Activated CD8-positive, alpha-beta memory T cell treated with anti-CD3 and anti-CD28 coated beads for 1 hour (primary cell): ENCODE data around the gene ZDHHC5.
"Not testable (repeated sequence)": the region's sequence is repeated elsewhere in the genome, so short reads cannot be mapped to it uniquely, and the experiment has no call there.

ENCODE experiments used
- DNase-seq, 2 donors: peaks; one replicate each; pipeline ENCODE4 v3.0.0-alpha.2; 2020; ENCODE audit warnings: low read depth in 1 of 2; ENCODE audit errors: extremely low read depth in 1 of 2

ZDHHC5 gene

DNA sequence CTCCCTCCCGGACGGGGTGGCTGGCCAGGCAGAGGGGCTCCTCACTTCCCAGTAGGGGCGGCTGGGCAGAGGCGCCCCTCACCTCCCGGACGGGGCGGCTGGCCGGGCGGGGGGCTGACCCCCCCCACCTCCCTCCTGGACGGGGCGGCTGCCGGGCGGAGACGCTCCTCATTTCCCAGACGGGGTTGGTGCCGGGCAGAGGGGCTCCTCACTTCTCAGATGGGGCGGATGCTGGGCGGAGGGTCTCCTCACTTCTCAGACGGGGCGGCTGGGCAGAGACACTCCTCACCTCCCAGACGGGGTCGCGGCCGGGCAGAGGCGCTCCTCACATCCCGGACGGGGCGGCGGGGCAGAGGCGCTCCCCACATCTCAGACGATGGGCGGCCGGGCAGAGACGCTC lies 48.8 kb downstream of the ZDHHC5 start:
- DNase-seq: not testable (repeated sequence)

DNA sequence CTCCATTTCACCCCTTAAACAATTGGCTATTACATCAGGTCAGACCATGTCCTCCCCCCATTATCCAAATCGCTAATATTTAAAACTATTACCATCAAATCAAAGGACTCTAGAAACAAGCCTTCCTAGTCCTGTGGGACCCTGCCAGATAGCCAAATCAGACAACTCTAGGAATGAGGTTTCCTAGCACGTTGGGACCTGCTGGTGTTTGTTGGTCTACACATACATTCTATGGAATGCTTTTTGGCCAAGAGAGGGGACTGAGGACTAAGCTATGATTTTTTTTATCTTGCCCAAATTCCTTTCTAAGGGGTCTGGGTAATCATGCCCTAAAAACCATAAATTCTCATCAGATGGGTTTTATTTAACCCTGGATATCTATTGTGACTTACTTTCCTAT lies 59.3 kb downstream of the ZDHHC5 start:
- DNase-seq: no peak

DNA sequence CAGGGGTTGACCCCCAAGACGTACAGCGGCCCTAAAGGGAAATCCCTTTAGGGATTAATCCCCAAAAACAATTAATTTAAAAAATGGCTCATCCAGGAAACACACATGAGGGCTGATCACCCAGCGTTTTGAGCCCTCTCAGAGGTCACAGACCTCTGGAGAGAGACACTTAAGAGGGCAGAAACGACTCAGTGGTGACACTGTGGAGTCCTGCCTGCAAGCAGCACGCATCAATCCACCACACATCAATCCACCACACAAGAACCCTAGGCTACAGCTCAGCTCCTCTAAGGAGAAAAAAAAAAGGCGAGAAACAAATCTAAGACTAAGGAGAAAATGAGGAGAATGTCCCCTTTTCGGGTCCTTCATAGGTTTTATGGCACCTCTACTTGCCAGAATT lies 60.9 kb downstream of the ZDHHC5 start:
- no peak for DNase-seq

DNA sequence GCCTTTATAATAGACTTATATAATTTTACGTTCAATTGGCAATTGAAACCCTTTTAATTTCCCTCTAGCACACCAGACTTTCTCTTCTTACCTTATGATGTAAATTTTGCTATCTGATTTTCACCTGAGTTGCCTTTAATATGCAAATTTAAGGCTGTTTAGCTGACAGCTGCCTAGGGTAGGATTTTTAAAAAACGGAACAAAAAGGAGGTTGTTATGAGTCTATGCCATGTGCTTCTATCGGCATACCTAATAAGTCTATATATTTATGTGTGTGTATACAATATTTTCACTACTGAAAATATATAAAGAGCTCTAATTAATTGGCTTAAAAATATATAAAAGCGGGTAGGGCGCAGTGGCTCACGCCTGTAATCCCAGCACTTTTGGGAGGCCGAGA lies 61.6 kb downstream of the ZDHHC5 start:
- no peak for DNase-seq

DNA sequence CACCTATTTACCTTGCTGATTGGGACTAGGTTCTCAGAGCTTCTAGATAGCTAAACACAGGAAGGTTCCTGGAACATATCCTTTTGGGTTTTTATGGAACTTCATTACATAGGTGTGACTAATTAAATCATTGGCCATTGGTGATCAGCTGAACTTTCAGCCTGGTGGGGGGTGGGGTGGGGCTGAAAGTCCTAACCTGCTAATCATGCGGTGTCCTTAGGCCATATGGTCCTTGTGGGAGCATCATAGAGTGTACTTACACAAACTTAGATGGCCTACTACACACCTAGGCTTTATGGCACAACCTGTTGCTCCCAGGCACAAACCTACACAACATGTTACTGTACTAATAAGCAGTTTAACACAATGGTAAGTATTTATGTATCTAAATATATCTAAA lies 64.7 kb downstream of the ZDHHC5 start:
- DNase-seq: no peak

DNA sequence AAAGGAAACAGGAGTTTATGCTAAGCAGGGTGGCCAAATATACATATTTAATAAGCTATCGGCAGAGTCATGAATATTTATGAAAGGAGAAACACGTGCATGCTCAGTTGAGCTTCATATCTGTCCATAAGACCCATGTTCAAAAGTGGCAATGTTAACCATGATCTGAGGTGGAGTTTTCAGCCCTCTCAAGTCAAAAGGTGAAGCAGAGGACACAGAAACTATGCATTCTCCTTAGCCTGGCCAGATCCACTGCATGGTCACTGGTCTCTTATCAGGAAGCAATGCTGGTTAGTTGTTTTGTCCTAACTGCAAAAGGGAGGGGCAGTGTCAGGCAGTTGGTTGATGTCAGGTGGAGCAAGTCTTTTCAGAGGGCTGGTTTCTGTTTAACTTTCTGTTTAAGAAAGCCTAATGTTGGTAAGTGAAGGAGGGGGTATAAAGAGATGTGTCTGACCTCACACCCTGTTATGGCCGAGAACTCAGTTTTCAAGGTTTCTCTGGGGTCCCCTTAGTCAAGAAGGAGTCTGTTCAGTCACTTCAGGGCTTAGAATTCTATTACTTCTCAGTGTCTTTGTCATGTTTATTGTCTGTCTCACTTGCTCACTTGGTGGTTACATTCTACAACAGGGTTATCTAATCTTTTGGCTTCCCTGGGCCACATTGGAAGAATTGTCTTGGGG lies 67.8 kb downstream of the ZDHHC5 start:
- no peak for DNase-seq

DNA sequence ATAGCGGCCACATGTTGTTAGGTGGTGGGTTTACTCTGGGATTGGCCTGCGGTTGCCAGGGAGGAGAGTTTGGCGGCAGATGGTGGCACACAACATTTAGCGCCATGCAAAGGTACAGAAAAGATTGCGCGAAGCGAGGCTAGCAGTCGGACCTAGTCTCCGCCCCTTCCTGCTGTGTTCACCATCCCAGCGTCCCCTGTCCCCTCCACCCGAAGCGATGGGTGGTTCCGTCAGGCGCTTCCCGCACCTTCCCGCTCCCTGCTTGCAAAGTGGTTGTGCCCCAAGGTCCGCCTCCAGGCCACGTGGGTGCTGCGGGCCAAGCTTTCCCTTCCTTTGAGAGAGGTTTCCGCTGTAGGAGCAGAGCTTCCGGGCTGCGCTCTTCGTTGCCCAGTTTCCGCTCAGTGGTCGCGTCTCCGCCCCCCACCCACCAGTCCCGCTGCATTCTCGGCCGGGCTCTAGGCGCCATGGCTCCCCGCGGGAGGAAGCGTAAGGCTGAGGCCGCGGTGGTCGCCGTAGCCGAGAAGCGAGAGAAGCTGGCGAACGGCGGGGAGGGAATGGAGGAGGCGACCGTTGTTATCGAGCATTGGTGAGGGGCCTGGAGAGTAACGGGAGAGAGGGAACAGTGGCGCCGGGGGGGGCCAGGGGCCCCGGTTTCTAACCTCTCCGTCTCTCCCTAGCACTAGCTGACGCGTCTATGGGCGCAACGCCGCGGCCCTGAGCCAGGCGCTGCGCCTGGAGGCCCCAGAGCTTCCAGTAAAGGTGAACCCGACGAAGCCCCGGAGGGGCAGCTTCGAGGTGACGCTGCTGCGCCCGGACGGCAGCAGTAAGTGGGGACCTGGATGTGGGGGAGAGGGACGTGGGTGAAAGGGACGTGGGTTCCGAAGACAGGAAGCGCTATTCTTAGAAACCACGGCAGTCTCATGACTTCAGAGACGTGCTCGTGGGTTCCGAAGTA lies 73.5 kb downstream of the ZDHHC5 start, which contains the start of gene SELENOH:
Gene SELENOH, plus strand, starts transcription at position 360 of the 955 bp plus-strand sequence. Its CDS starts 105 bp downstream, at position 465.
- DNase-seq: peak; percentile 79 to 84

DNA sequence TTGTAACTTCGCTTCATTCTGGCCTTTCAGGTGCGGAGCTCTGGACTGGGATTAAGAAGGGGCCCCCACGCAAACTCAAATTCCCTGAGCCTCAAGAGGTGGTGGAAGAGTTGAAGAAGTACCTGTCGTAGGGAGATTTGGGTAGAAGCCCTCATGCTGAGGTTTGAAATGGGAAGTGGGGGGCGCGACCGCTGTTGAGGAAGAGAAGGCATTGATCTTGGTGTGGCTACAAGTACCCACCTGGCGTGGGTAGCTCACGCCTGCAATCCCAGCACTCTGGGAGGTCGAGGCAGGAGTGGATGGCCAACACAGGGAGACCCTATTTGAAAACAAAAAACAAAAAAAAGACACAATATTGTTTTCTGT lies 74.2 kb downstream of the ZDHHC5 start:
- DNase-seq: no peak

DNA sequence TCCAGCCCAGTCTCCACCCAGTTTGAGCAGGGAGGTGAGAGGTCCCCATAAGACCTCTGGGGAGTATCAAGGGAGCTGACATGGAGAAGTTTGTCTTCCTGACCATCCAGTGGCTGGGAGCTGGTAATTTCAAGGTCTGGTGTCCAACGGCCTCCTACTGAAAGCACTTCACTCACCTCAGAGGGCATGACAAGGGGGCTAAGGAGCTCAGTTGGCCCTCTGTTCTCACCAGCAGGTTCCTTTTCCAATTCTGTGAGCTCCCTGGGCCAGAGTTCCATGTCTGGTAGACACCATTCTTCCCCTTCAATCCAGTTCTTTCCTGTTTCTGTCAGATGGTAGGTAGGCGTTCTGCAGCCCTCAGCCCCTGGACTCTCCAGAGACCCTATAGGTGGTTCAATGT lies 76.4 kb downstream of the ZDHHC5 start:
- no peak for DNase-seq

DNA sequence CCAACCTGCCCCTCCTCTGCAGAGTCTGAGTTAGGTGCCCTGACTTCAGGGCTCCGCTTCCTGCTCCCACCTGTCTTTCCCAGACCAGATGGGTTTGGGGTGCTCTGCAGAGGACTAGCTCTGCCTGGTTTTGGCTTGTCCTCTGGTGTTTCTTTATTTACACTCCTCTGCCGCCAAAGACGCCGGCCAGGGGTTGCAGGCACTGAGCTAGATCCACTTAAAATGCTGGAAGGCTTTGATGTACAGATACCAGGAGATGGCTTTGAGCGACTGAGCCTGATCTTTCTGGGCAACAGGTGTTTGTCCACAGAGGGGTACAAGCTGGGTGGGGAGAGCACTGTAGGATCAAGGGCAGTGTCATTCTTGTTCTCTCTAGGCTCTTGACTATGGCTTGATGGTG lies 77.3 kb downstream of the ZDHHC5 start:
- DNase-seq: no peak

DNA sequence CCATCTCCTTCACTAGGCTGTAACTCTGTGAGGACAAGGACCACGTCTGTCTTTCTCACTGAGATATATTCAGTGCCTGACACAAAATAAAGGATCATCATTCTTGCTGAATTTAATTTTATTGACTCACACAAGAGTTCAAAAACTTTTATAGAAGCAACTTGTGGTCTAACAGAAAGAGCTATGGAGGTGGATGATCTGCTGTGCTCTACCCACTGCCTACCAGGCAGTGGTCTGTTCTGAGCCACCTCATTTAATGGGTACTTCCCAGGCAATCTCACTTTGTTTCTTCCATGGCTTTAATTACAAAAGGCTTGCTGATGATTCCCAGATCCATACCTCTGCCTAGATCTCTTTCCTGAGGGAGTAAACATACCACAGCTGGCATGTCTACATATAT lies 79.0 kb downstream of the ZDHHC5 start:
- DNase-seq: no peak
